Activated gamma-delta T cell (primary cell): ENCODE measurements around the gene COA8.
"Not testable (repeated sequence)": the region's sequence is repeated elsewhere in the genome, so short reads cannot be mapped to it uniquely, and the experiment has no call there.

Experiments
- DNase-seq: peaks from one replicate; lab custom pipeline; 2025; lab: John Stamatoyannopoulos, UW

The COA8 gene

DNA sequence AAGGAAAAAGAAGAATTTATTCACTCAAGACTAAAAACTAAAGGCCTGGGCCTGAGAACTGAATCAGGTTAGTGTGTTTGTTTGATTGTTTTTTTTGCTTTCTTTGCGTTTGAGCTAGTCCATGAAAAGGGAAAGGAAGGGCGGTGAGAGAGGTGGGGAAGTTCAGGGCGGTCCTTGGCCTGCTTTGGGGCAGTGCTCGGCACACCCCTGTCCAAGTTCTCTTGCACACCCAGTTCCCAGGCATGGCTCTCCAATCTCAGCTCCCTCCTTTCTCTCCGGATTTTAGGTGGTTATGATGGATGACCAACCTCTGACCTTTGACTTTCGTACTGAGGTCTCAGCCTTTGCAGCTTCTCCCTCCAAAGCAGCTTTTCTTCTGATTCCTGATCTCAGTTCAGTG lies 11.3 kb downstream of the COA8 start:
- no peak for DNase-seq

DNA sequence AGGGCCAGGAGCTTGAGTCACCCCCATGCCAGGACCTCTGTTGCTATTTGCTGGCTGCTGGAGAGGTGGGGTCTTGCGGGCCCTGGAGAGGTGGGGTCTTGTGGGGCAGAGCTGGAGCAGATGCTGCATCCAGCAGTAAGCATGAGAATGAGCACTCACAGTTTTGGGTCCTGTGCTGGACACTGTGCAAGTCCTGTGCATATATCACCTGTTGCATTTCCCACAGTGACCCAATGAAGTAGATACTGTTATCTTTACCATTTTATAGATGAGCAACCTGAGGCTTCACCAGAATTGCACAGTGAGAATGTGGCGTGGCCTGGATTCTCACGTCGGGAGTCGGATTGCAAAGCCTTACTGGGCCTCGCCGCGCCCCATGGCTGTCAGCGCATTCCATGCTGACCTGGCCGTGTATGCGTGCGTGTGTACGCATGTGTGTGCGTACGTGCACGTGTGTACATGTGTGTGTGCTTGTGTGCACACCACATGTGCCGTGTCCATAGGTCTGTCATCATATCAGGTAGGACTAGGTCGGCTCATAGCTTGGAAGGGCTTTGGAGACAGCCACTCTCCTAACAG lies 12.0 kb downstream of the COA8 start:
- DNase-seq, result no peak

DNA sequence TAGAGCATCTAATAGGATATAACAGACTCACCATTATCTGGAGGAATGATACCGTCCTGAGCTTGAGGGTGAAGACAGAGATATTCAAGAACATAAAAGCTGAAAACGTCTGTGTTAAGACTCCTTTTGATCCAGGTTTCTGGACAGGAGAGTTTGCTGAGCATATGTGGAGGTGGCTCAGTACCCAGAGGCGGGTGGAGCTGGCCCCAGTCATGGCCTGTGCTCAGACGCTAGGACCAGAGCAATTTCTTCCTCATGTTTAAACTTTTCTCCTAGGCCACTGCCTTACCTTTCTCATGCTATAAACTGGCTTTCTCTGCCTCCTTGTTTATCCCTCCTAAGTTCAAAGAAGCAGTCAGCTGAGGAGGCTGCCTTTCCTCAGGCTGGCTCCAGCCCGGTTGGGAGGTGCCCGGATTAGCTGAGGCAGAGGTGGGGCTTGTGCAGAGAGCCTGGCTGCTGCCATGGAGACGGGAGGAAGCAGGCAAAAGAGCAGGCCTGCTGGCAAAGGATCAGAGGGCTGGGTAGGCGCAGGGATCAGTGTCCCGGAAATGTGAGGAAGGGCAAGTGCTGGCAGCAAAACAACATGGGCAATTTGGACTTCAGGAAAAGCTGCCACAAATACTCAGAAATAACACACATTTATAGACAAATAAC lies 13.7 kb downstream of the COA8 start:
- no peak for DNase-seq

DNA sequence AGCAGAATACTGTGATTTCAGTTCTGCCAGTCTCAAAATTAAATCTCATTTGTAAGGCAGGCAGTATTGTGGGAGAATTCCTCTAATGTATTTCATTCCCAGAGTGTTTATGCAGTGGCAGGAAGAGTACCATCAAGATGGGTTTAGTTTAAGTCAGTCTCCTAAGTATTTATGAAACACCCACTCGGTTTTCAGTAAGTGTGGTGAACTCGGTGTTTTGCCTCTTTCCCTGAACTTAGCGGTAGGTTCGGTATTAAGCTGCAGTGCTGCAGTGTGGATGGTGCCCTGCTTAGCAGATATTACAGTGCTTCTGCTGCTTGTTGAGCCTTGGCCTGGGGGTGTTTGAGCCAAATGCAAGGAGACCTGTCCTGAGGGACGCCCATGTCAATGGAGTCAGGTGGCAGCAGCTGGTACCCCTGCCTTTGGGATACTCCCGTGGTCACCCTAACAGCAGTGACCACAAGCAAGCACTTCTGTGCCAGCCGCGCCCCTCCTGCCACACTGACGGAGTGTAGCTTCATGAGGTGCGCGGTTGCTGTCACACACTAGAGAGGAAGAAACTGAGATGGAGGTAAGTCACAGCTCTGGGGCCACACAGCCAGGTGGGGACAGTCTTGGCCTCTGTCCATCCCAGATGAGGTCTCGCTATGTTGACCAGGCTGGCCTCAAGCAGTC lies 15.8 kb downstream of the COA8 start:
- no peak for DNase-seq

DNA sequence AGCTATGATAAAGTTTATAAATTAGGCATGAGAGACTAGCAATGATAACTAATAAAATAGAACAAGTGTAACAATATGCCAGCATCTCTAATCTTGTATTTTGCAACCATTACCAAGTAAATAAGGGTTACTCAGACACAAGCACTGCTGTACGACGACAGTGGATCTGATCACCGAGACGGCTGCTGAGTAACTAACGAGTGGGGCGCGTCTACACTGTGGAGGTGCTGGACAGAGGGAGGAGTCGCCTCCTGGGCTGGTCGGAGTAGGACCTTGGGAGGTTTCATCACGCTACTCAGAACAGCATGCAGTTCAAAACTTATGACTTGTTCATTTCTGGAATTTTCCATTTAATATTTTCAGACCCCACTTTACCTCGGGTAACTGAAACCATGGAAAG lies 18.4 kb downstream of the COA8 start:
- DNase-seq, result no peak

DNA sequence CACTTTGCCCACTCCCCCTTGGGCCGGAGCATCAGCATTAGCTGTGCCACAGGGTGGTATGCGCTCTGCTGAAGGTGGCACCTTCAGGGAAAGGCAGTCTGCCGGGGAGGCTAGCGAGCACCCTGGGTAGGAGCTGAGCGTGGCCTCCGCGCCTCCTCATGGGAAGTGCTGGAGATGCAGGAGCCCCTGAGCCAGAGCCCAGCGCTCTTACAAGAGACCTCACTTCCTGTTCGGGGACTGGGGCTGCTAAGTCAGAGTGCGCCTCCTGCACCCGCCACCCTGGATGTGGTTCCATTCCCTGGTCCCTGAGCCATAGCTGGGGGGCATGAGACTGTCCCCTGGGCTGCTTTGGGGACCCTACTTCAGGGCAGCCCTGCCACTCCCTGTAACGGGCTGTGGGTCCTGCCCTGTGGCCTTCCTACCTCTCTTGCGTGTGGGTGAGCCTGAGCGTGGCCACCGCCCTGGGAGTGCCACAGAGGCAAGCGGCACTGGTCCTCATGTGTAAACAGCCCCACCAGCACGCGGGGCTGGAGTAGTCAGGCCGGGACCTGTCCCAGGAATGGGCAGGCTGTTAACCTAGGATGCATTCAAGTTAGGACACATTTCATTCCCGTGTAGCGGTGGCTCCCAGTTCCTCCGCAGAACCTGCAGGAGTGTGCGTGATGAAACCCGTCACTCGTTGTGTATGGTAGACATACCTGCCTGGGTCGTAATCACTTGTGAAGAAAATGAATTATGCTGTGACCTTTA lies 19.4 kb downstream of the COA8 start:
- DNase-seq, result no peak

DNA sequence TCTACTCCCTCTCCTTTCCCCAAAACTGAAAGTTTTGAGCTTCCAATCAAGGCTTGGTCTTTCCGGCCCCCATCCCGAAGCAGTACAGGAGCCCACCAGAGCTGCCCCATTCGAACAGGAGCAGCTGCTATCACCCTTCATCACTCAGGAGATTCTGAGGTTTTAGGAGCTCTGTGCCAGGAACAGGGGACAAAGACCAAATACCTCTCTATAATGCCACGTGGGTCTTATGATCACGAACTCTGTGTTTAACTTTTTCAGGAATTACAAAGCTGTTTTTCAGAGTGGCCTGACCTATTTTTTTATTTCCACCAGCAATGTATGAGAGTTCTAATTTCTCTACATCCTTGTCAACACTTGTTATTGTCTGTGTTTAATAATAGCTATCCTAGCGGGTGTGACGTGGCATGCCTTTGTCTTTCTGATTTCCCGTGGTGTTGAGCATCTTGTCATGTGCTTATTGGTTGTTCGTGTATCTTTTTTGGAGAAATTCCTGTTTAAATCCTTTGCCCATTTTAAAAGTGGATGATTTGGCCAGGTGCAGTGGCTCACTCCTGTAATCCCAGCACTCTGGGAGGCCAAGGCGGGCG lies 21.7 kb downstream of the COA8 start:
- DNase-seq, result no peak

DNA sequence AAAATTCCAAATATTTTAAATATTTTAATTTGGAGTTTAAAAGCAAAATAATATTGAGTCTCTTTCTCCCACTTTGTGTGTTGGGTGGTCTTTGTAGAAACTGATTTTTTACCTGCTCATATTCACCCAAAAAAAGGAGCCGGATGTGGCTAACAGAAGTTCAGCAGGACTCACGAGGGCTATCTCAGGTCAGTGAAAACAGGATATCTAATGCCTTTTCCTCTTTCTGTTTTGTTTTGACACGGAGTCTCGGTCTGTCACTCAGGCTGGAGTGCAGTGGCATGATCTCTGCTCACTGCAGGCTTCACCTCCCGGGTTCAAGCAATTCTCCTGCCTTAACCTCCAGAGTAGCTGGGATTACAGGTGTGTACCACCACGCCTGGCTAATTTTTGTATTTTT lies 30.8 kb downstream of the COA8 start:
- DNase-seq, result no peak

DNA sequence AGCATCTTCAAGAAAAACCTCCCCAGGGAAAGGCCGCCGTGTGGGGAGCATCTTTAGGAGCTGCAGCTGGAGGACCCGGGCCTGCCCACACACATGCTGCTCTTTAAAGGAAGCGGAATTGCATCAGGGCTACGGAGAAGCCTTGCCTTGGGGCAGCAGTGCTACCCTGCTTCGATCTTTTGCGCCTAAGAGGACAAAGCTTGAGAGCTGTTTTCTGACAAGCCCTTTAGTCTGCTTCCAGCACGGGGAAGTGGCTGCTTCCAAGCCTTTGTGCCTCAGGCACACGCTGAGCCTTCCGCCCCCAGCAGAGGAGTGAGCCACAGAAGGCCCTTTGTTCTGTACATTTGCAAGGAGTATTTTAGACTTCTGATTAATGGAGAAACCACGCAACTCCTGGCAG lies 31.5 kb downstream of the COA8 start:
- no peak for DNase-seq

DNA sequence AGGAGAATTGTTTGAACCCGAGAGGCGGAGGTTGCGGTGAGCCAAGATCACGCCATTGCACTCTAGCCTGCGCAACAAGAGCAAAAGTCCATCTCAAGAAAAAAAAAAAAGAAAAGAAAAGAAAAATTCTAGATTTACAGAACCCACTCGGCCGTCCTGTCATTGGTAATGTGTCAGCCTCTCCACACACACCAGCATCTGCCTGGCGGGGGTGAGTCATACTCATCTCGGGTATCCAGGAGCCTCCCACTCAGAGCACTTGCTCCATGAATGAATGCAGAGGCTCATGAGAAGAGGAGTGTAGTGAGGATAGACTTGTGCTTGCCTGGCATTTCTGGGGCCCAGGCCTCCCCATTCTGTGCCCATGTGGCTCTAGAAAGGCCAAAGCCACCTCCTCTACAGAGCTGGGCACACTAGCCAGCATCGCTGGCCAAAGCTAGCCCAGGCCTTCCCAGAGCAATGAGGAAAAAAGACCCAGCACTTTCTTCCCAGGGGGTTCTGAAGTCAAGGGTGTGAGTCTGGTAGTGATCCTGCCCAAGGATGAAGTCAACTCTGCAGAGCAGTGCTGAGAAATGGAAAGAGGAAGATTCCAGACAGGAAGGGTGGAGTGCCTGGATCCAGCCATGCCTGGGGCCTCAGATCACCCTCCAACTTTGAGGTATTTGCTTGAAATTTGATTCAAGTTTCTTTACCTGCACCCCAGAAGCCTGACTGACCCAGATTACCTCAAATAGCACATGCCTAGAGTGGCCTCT lies 35.0 kb downstream of the COA8 start:
- DNase-seq, result no peak

DNA sequence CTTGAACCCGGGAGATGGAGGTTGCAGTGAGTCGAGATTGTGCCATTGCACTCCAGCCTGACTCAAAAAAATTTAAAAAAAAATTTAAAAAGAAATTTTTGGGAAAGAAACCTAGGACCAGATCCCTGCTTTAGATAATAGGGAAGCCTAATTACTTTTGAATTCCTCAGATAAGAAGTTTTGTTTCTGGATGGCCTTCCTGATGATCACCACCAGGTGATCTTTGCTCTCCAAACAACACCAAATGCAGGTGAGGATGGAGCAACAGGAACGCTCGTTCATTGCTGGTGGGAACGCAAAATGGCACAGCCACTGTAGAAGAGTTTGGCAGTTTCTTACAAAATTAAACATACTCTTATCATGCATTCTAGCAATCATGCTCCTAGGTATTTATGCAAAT lies 37.7 kb downstream of the COA8 start:
- no peak for DNase-seq

DNA sequence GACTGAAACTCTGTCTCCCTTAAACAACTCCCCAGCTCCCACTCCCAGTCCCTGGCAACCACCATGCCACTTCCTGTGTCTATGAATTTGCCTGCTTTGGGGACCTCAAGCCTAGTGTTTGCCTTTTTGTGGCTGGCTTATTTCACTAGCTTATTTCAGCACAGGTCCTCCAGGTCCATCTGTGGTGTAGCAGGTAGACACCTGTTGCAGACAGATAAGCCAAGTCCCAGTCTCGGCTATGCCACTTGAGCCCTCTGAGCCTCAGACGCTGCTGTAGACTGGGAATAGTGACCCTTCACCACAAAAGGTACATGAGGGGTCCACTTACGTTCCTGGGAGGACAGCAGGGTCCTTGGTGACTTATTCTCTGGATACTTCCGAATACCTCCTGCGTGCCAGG lies 41.9 kb downstream of the COA8 start:
- DNase-seq, result no peak

DNA sequence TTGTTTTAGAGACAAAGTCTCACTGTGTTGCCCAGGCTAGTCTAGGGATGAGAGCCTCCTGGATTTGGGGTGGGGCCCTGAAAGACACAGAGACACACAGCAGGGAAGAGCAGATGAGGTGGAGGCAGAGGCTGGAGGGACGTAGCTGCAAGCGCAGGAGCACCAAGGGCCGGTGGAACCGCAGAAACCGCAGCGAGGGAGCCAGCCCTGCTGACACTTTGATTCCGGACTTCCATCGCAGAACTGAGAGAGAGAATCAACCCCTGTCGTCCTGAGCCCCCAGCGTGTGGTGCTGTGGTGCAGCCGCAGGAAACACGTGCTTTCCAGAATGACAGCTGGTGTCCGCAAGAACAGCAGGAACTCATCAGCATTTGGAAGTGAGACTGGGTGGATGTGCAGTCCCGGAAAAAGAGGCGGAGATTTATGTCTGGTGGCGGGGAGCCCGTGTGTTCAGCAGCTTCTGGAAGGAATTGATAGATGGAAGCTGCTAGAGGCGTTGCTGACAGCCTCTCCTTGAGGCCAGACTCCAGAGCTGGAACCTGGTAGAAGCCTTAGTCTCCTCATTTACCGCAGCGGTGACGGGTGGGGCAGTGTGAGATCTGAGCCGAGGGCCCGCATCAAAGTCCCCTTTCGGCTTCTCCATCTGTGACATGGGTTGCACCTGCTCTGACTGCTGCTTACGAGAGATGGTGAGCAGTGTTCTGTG lies 44.4 kb downstream of the COA8 start:
- DNase-seq, result peak; percentile 39

DNA sequence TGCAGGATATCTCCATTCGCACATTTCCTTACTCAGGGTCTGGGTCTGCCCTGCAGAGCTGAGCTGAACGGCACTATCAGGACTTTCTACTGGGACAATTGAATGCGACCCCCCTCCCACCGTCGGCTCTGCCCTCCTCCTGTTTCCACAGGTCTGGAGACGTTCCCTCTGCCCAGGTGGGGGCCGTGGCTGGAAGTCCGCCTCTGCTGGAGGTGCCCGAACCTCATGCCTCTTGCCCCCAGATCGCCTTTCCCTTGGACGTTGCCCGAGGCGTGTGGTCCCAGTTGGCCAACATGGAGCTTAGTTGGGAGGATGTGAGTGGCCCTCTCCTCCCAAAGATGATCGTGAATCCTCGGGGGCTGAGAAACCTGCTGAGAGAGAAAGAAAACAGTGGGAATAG lies 45.1 kb downstream of the COA8 start:
- DNase-seq, result no peak

DNA sequence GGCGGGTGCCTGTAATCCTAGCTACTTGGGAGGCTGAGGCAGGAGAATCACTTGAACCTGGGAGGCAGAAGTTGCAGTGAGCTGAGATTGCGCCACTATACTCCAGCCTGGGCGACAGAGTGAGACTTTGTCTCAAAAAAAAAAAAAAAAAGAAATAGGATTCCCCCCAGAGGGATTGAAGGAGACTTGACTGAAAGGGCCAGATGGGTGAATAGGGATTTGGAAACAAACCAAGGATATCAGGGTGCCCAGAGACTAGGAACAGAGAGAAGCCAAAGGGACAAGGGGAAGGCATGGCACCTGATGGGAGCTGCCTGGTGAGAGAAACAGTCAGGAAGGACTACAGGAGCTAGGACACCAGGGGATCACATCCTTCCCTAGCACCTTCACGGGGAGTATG lies 46.3 kb downstream of the COA8 start:
- not testable (repeated sequence) for DNase-seq

DNA sequence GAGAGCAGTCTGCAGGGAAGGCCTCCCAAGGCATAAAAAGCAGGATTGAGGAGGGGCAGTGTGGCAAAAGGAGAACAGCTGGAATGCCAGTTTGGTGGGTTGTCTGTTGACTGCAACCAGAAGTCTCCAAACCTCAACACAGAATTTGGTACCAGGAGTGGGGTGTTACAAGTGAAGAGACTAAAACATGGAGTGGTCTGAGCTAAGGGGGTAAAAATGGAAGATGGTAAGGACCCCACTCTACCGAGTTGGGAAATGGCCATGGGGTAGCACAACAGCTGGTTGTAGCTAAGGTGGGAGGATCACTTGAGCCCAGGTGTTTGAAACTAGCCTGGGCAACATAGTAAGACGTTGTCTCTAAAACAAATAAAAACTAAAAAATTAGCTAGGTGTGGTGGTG lies 48.5 kb downstream of the COA8 start:
- DNase-seq, result no peak

DNA sequence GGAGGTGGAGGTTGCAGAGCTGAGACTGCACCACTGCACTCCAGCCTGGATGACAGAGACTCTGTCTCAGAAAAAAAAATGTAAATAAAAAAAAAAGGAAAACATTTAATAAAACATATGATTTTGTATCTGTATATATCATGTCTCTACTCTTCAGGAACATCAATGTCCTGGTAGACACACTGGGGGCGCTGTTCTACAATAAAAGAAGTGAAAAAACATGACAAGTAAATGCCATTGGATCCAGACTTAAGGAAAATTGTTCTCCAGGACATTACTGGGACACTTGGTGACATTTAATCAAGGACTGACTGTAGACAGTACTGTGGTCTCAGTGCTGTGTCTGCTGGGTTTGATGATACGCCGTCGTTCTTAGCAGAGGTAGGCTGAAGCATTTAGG lies 50.8 kb downstream of the COA8 start:
- DNase-seq, result no peak

DNA sequence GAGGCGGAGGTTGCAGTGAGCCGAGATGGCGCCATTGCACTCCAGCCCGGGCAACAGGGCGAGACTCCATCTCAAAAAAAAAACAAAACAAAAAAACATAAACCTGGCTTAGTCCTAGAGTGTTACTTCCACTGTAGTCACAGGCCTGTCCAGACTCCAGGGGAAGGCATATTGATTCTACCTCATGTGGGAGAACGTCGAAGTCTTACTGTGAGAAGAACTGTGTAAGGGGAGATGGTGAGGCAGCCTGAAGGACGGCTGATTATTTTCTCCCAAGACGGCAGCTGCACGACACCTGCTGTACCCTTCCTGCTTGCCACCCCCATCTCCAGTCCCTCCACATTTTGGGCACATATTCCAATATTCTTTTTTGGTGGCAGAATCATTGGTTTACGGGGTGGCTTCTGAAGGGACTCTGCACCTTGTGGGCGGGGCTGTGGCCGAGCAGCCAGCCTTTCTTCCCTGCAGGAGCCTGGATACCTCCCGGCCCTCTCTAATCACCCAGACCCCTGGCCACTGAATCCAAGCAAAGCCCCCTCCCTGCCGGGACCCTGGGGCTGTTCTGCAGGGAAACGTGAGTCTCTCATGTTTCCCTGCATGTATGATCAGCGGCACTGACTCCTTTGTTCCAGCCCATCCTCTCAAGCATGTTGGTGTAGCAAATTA lies 54.0 kb downstream of the COA8 start:
- DNase-seq, result no peak

DNA sequence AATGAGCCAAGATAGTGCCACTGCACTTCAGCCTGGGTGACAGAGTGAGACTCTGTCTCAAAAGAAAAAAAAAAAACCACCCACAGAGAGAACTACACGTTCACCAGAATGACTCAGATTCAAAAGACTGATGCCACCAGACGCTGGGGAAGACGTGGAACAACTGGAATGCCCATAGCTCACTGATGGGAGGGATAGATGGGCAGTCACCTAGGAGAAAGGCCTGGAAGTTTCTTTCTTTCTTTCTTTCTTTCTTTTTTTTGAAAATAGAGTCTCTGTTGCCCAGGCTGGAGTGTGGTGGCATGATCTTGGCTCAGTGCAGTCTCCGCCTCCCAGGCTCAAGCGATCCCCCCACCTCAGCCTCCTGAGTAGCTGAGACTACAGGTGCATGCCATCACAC lies 56.3 kb downstream of the COA8 start:
- no peak for DNase-seq

DNA sequence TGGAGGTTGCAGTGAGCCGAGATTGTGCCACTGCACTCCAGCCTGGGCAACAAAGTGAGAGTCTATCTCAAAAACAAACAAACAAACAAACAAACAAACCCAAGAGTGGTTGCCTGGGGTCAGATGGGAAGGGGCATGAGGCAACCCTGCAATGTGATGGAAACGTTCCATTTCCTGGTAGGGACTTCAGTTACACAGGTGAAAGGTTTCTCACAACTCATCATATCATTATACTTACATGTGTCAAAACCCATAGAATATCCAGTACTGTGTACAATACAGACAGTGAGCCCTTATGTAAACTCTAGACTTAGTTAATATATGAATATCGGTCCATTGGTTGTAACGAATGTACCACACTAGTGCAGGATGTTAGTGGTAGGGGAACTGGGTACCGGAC lies 59.1 kb downstream of the COA8 start:
- no peak for DNase-seq

DNA sequence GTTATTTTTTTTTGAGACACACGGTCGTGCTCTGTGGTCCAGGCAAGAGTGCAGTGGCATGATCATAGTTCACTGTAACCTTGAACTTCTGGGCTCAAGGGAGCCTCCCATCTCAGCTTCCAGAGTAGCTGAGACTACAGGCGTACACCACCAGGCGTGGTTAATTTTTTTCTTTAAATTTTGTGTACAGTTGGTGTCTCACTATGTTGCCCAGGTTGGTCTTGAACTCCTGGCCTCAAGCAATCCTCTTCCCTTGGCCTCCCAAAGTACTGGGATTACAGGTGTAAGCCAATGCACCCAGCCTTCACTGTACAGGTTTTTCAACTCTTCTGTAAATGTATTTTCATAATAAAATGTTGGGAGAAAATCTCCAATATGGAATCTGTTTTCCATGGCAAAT lies 60.5 kb downstream of the COA8 start:
- no peak for DNase-seq
